Measurements from ENCODE around the gene GANC. TPM values are rescaled to one million over a fixed set of nuclear protein-coding genes. Genes with fewer than 3 reads are reported as not detected.

The GANC gene
- total and polyA plus RNA-seq, 9 of the 15 experiments (the other 6 are each of a cell fraction or from before 2014, with no cell fraction given) = 10.9 to 19.0 (median 14.5) TPM

DNA sequence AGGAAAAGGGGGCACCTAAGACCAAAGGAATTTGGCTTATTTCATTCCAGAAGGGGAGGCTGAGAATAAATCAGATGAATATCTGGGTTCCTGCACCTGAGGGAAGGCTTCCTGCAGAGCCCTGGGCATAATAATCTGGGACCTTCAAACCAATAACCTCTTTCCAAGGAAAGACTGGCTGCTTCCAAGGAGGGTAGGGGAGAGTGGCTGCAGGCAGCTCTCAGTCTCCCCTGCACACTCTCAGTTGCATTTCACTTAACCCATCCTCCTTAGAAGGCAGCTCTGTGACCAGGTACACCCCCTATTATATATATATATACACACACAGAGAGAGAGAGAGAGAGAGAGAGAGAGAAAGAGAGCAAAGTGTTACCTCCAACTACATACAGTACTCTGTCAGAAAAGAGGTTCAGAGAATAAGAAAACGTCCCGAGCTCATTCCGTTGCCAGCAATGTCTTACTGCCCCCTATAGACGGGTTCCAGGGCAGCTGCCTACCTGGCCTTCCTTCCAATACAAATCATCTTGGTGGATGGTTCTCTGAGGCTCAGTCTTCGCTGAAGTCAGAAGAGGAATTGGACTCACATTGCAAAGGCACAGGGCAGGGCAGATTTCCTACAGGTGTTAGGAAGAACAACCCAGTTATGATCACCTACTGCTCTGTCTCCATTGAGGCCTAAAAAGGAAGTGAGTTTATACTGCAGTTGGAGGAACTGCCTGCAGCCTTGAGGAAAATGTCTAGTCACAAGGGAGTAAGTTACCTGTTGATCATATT lies 112.4 kb downstream of the GANC start (continued):
- TF ChIP-seq LCOR (CRISPR knock-in tag; IDR thresholded peaks at IDR 0.05) (no peak), REST (IDR thresholded peaks at IDR 0.05; ENCODE audit: borderline replicate concordance) (peak; percentile 53; the same call in 1 of the 2 replicates), REST (CRISPR knock-in tag; IDR thresholded peaks at IDR 0.05; ENCODE audit: low read depth) (no peak), CCNT2 (IDR thresholded peaks at IDR 0.05; ENCODE audit: borderline replicate concordance, extremely low read depth, insufficient read length, low read depth, low read length) (no peak), NR2C1 (IDR thresholded peaks at IDR 0.05) (no peak), NR2C1 (tag; IDR thresholded peaks at IDR 0.05) (no peak), GATAD2B (IDR thresholded peaks at IDR 0.05; ENCODE audit: borderline replicate concordance) (no peak), HSF4 (CRISPR knock-in tag; IDR thresholded peaks at IDR 0.05; ENCODE audit: borderline replicate concordance) (no peak), ATF1 (CRISPR knock-in tag; IDR thresholded peaks at IDR 0.05) (no peak), ATF1 (tag; IDR thresholded peaks at IDR 0.05) (peak; percentile 12; the same call in 1 of the 2 replicates), MYC (IDR thresholded peaks at IDR 0.05; ENCODE audit: low read depth, low read length) (no peak), MYC (CRISPR knock-in tag; IDR thresholded peaks at IDR 0.05; ENCODE audit: borderline replicate concordance, low read depth) (no peak), RB1 (IDR thresholded peaks at IDR 0.05; ENCODE audit: low read depth) (no peak; the same call in 1 of the 2 replicates), MTF1 (CRISPR knock-in tag; IDR thresholded peaks at IDR 0.05; ENCODE audit: borderline replicate concordance) (no peak), ZEB2 (IDR thresholded peaks at IDR 0.05) (no peak), SRSF7 (optimal IDR thresholded peaks at IDR 0.05; ENCODE audit: low read depth, low read length) (no peak), TARDBP (IDR thresholded peaks at IDR 0.05) (no peak), TAF7 (tag; IDR thresholded peaks at IDR 0.05) (no peak), TEAD1 (CRISPR knock-in tag; IDR thresholded peaks at IDR 0.05) (no peak), C11orf30 (IDR thresholded peaks at IDR 0.05; ENCODE audit: low read depth) (peak; percentile 17; the same call in 1 of the 2 replicates)
- TF ChIP-seq, protein P1, sequence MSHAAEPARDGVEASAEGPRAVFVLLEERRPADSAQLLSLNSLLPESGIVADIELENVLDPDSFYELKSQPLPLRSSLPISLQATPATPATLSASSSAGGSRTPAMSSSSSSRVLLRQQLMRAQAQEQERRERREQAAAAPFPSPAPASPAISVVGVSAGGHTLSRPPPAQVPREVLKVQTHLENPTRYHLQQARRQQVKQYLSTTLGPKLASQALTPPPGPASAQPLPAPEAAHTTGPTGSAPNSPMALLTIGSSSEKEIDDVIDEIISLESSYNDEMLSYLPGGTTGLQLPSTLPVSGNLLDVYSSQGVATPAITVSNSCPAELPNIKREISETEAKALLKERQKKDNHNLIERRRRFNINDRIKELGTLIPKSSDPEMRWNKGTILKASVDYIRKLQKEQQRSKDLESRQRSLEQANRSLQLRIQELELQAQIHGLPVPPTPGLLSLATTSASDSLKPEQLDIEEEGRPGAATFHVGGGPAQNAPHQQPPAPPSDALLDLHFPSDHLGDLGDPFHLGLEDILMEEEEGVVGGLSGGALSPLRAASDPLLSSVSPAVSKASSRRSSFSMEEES (CRISPR knock-in tag; IDR thresholded peaks at IDR 0.05) = no peak
